OCI-LY7 (cell line): ENCODE measurements around the gene MIDN.

Experiments used
- CTCF ChIP-seq: fragments of 200-600 bp; sonication (generic); conservative IDR thresholded peaks from 2 replicates; pipeline ENCODE4 v1.5.1; 2014; ENCODE audit warnings: mild to moderate bottlenecking, antibody characterized with exemption, low read length, moderate library complexity, mixed read lengths
- EZH2phosphoT487 ChIP-seq: fragments of 200-600 bp; sonication (generic); IDR thresholded peaks from 2 replicates; pipeline ENCODE4 v1.6.1; 2018; ENCODE audit warnings: low read depth, borderline replicate concordance, mild to moderate bottlenecking, mixed run types, antibody characterized with exemption, low read length, moderate library complexity, mixed read lengths

GRCh38 chr19:1224847-1225246 is 23.5 kb upstream of the MIDN start:
- TF ChIP-seq CTCF (no peak), EZH2phosphoT487 (no peak)
